IPS DF 6.9 (cell line): Measurements from ENCODE around the gene TNRC6A.
A peak's percentile ranks its signal among the peaks of the same experiment; 100 is the strongest.

Experiments used
- DNase-seq: peaks from one replicate; pipeline ENCODE4 v3.0.0-alpha.2; 2013; ENCODE audit warnings: low read depth, low spot score
- H3K27ac ChIP-seq: one replicate; pipeline ENCODE4 v1.5.1; 2013; ENCODE audit warnings: low read length, control low read depth
- H3K27me3 ChIP-seq: 2 replicates; pipeline ENCODE4 v1.6.1; 2013; ENCODE audit warnings: mild to moderate bottlenecking, low read length; ENCODE audit not compliant: control insufficient read depth, insufficient read depth
- H3K36me3 ChIP-seq: 2 replicates; pipeline ENCODE4 v1.6.1; 2013; ENCODE audit warnings: low read length; ENCODE audit not compliant: control insufficient read depth, insufficient read depth
- H3K4me1 ChIP-seq: 2 replicates; pipeline ENCODE4 v1.6.1; 2013; ENCODE audit warnings: low read length; ENCODE audit not compliant: control insufficient read depth, insufficient read depth
- H3K4me3 ChIP-seq: 2 replicates; pipeline ENCODE4 v1.5.1; 2013; ENCODE audit warnings: mild to moderate bottlenecking, low read length
- H3K9me3 ChIP-seq: 2 replicates; pipeline ENCODE4 v1.6.1; 2013; ENCODE audit warnings: low read length, inconsistent platforms; ENCODE audit not compliant: control insufficient read depth, insufficient read depth
- WGBS: extraction: QIAGEN DNeasy Blood & Tissue Kit; methylation state at CpG from one replicate; pipeline ENCODE4 v1.1.7; 2013; ENCODE audit warnings: mixed read lengths, missing lambda C conversion rate; ENCODE audit not compliant: insufficient read length, insufficient coverage; 5-methylcytosine and 5-hydroxymethylcytosine counted together

The TNRC6A gene

DNA sequence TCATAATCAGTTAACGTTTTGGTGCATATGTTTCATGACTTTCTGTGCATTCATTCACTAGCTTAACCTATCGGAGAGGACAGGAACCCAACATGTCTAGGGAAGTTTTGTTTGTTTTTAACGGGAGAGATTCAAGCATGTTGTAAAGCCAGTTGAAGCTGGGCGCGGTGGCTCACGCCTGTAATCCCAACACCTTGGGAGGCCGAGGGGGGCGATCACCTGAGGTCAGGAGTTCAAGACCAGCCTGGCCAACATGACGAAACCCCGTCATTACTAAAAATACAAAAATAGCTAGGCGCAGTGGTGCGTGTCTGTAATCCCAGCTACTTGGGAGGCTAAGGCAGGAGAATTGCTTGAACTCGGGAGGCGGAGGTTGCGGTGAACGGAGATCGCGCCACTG lies 1.4 kb upstream of the TNRC6A start:
- Histone ChIP-seq H3K36me3 (no peaks in the 10 kb centered on the region), H3K4me1 (no peaks in the 10 kb centered on the region), H3K27me3 (no peaks in the 10 kb centered on the region), H3K27ac (no peak overlapping the region), H3K9me3 (no peaks in the 10 kb centered on the region), H3K4me3 (no peak overlapping the region)
- DNase-seq: no peak
- no CpG with 5 or more reads among the region's 18 CpGs for WGBS

DNA sequence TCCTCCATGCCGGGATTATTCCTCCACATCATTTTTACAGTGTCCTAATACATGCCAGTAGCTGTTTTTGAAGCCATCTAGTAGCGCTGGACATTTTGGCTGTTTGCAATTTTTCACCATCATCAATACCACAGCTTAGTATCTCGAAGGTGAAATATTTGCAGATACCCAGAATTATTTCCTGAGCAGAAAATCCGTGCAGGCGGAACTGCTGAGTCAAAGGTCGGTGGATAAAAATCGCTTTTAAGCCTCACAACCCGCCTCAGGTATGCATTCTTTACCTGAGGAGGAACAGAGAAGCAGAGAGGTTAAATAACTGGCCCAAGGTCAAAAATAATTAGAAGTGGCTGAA lies 584 bp upstream of the TNRC6A start:
- no peak for DNase-seq
- Histone ChIP-seq H3K9me3 (no peaks in the 10 kb centered on the region), H3K36me3 (no peaks in the 10 kb centered on the region), H3K4me1 (no peaks in the 10 kb centered on the region), H3K27ac (no peak overlapping the region), H3K27me3 (no peaks in the 10 kb centered on the region), H3K4me3 (peak overlapping the region; percentile 95; the same call in 1 of the 2 replicates)
- no CpG with 5 or more reads among the region's 8 CpGs for WGBS

- H3K4me3 ChIP-seq: peak overlapping the region; percentile 95
- H3K36me3 ChIP-seq: no peaks in the 10 kb centered on the region
- H3K9me3 ChIP-seq: no peaks in the 10 kb centered on the region
- H3K27me3 ChIP-seq: no peaks in the 10 kb centered on the region
- no peaks in the 10 kb centered on the region for H3K4me1 ChIP-seq
- no CpG with 5 or more reads among the region's 61 CpGs for WGBS
- H3K27ac ChIP-seq: no peak overlapping the region
- no peak for DNase-seq
Measured at GRCh38 chr16:24729951-24730815, 732 bp downstream of the TNRC6A start.

DNA sequence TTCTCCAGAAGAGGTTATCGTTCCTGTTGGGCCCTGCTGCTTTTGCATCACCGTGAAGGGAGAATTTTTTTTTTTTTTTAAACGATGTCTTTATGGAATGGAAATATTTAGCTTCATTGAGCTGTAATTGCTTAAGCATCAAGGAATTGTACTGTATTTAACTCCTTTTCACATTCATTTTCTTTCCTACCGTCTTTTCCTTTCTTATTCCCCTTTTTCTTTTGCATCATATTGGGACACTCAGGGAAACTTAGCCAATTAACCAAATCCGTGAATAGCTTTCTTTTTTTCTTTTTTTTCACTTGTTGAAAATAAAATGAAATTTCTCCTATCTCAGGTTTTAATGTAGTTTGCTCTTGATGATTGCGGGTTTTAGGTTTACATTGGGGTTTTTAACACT lies 1.5 kb downstream of the TNRC6A start:
- Histone ChIP-seq H3K27ac (no peak overlapping the region), H3K4me3 (peak overlapping the region; percentile 95; the same call in 1 of the 2 replicates), H3K36me3 (no peaks in the 10 kb centered on the region), H3K9me3 (no peaks in the 10 kb centered on the region), H3K4me1 (no peaks in the 10 kb centered on the region), H3K27me3 (no peaks in the 10 kb centered on the region)
- no CpG with 5 or more reads among the region's 6 CpGs for WGBS
- no peak for DNase-seq

GRCh38 chr16:24731722-24732419 lies 2.4 kb downstream of the TNRC6A start:
- Histone ChIP-seq H3K27ac (no peak overlapping the region), H3K4me3 (no peak overlapping the region)

GRCh38 chr16:24734382-24734781 lies 4.9 kb downstream of the TNRC6A start:
- Histone ChIP-seq H3K9me3 (no peaks in the 10 kb centered on the region), H3K27me3 (no peaks in the 10 kb centered on the region), H3K4me3 (no peak overlapping the region), H3K36me3 (no peaks in the 10 kb centered on the region), H3K27ac (no peak overlapping the region), H3K4me1 (0 out of 2 replicates have a peak, but pooled peaks cover 2% of the 10 kb centered on the region)
- WGBS: no CpG with 5 or more reads among the region's 1 CpG
- DNase-seq: no peak

More at GRCh38 chr16:24731722-24732419, 2.4 kb downstream of the TNRC6A start:
- H3K4me1 ChIP-seq: no peaks in the 10 kb centered on the region
- no peaks in the 10 kb centered on the region for H3K9me3 ChIP-seq
- H3K27me3 ChIP-seq: no peaks in the 10 kb centered on the region
- no CpG with 5 or more reads among the region's 8 CpGs for WGBS
- no peak for DNase-seq
- no peaks in the 10 kb centered on the region for H3K36me3 ChIP-seq

GRCh38 chr16:24736758-24737157 lies 7.3 kb downstream of the TNRC6A start:
- whole genome bisulfite sequencing: no CpG with 5 or more reads among the region's 5 CpGs
- no peak overlapping the region for H3K4me3 ChIP-seq
- H3K36me3 ChIP-seq: no peaks in the 10 kb centered on the region
- no peaks in the 10 kb centered on the region for H3K27me3 ChIP-seq
- H3K4me1 ChIP-seq: peaks cover 2% of the 10 kb centered on the region
- DNase-seq: no peak
- no peaks in the 10 kb centered on the region for H3K9me3 ChIP-seq
- no peak overlapping the region for H3K27ac ChIP-seq

GRCh38 chr16:24737391-24737871 lies 8.0 kb downstream of the TNRC6A start:
- Histone ChIP-seq H3K4me1 (peaks cover 3% of the 10 kb centered on the region), H3K36me3 (no peaks in the 10 kb centered on the region), H3K27ac (no peak overlapping the region), H3K27me3 (no peaks in the 10 kb centered on the region), H3K4me3 (no peak overlapping the region), H3K9me3 (no peaks in the 10 kb centered on the region)
- DNase-seq: no peak
- WGBS: no CpG with 5 or more reads among the region's 3 CpGs

DNA sequence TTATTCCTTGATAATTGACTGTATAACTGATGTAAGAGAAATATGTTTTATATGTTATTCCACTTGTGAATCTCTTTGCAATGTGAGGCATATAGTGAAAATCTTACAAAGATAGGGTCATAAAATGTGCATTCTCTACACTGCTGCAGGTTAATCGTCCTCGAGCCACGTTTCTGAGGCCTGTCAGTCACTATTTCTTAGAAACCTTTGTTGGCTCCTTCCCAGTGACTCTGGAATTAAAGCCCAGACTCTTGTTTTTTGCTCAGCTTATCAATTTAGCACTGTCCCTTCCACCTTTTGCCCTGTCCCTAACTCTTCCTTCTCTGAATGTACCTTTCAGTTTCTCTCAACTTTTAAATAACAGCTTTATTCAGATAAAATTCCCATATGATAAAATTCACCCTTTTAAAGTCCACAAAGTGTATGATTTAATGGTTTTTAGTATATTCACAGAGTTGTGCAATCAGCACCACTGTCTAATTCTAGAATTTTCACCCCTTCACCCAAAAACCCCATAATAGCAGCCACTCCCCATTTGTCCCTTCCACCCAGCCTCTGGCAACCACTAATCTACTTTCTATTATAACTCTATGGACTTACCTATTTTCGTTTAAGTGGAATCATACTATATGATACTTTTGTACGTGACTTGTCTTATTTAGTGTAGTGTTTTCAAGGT lies 8.6 kb downstream of the TNRC6A start:
- H3K4me3 ChIP-seq: no peak overlapping the region
- peaks cover 3% of the 10 kb centered on the region for H3K4me1 ChIP-seq
- no CpG with 5 or more reads among the region's 5 CpGs for WGBS
- no peaks in the 10 kb centered on the region for H3K9me3 ChIP-seq
- no peaks in the 10 kb centered on the region for H3K27me3 ChIP-seq
- no peak for DNase-seq
- H3K36me3 ChIP-seq: no peaks in the 10 kb centered on the region
- no peak overlapping the region for H3K27ac ChIP-seq

GRCh38 chr16:24738895-24739294 lies 9.4 kb downstream of the TNRC6A start:
- Histone ChIP-seq H3K9me3 (no peaks in the 10 kb centered on the region), H3K27me3 (no peaks in the 10 kb centered on the region), H3K36me3 (no peaks in the 10 kb centered on the region), H3K27ac (no peak overlapping the region), H3K4me3 (no peak overlapping the region), H3K4me1 (peaks cover 3% of the 10 kb centered on the region)
- no peak for DNase-seq
- WGBS: no CpG with 5 or more reads among the region's 3 CpGs
